Midbrain (tissue), 1 donor: ENCODE data around the gene MRC2.

Experiments used
- DNase-seq: peaks from one replicate; lab custom pipeline; 2025; lab: John Stamatoyannopoulos, UW

MRC2 gene

GRCh38 chr17:62661337-62661736 lies 33.9 kb downstream of the MRC2 start:
- DNase-seq, result no peak

- DNase-seq, result no peak
Measured at GRCh38 chr17:62662855-62663254, 35.4 kb downstream of the MRC2 start.

- DNase-seq, result no peak
Measured at GRCh38 chr17:62663304-62663703, 35.8 kb downstream of the MRC2 start.

DNA sequence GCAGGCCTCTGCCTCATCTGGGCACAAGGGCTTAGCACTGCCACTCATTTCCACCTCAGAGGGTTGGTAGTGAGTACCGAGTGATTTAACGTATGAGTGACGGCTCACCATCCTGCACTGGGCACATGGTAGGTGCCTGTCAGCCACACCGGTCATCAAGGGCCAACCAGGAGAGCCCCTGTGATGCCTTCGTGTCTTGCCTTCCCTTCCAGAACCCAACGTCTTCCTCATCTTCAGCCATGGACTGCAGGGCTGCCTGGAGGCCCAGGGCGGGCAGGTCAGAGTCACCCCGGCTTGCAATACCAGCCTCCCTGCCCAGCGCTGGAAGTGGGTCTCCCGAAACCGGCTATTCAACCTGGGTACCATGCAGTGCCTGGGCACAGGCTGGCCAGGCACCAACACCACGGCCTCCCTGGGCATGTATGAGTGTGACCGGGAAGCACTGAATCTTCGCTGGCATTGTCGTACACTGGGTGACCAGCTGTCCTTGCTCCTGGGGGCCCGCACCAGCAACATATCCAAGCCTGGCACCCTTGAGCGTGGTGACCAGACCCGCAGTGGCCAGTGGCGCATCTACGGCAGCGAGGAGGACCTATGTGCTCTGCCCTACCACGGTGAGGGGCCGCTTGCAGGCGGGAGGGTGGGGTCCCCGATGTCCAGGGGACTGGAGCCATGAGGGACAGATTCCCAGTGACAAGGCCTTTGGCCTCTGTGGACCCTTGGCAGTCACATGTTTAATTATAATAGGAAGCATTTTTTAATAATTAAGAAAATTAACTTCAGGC lies 37.1 kb downstream of the MRC2 start:
- no peak for DNase-seq

GRCh38 chr17:62665599-62665998 lies 38.1 kb downstream of the MRC2 start:
- DNase-seq, result no peak

GRCh38 chr17:62666061-62666800 lies 38.8 kb downstream of the MRC2 start:
- no peak for DNase-seq

GRCh38 chr17:62666801-62667591 lies 39.5 kb downstream of the MRC2 start:
- DNase-seq, result no peak

- no peak for DNase-seq
Measured at GRCh38 chr17:62668091-62668804, 40.8 kb downstream of the MRC2 start.

- no peak for DNase-seq
Measured at GRCh38 chr17:62670202-62670821, 42.8 kb downstream of the MRC2 start.

DNA sequence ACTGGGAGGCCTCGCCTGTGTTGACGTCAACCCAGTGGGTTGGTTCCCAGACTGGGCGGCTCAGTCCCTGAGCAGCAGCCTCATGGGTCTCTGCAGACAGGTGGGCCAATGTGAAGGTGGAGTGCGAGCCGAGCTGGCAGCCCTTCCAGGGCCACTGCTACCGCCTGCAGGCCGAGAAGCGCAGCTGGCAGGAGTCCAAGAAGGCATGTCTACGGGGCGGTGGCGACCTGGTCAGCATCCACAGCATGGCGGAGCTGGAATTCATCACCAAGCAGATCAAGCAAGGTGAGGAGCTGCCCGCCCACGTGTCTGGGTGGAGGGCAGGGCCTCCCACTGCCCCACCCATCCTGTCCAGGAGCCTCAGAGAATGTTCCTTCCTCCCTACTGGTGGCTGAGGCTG lies 44.1 kb downstream of the MRC2 start:
- DNase-seq, result no peak

GRCh38 chr17:62672957-62673356 lies 45.5 kb downstream of the MRC2 start:
- DNase-seq, result no peak

GRCh38 chr17:62673614-62674362 lies 46.3 kb downstream of the MRC2 start:
- DNase-seq, result no peak

- no peak for DNase-seq
Measured at GRCh38 chr17:62674363-62674739, 46.9 kb downstream of the MRC2 start.

GRCh38 chr17:62674841-62675240 lies 47.4 kb downstream of the MRC2 start:
- no peak for DNase-seq

DNA sequence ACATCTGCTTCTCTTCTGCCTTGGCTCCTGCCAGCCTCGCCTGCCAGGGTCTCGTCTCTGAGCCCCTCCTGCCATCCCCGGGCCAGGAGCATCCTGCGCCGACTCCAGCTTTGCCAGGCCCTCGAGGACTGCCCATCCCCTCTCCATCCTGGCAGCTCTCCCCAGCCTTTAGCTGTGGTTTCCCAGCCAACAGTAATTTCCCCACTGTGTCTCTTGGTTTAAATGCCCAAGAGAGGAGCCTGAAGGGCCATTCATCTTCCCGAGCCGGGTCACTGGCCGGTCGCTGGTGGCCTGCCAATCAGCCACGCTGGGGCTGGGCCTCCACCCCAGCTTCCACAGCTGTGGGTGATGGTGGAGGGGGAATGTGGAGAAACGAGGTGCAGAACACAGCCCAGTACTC lies 47.8 kb downstream of the MRC2 start:
- peak; percentile 63 for DNase-seq

GRCh38 chr17:62675701-62676100 lies 48.2 kb downstream of the MRC2 start:
- no peak for DNase-seq

DNA sequence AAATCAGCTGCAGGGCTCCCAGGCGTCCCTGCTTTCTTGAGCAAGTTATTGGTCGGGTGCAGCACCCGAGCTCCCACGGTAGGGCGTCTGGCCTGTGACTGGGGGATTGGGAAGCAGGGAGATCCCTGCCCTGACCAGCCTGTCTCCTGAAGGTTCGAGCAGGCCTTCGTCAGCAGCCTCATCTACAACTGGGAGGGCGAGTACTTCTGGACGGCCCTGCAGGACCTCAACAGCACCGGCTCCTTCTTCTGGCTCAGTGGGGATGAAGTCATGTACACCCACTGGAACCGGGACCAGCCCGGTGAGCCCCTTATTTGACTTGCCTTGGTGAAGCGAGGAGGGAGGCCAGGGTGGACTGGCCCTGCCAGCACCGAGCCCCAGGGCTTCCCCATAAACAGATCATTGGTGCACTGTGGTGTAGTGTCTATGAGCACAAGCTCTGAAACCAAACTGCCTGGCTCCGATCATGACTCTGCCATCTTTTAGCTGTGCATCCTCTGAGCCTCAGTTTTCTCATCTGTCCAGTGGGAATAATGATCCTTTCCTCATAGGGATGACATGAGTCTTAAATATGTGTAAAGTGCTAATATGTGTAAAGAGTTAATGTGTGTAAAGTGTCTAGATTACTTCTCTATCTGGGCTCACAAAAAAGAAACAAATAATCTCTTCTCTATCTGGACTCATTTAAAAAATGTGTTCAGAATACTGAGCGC lies 48.9 kb downstream of the MRC2 start:
- DNase-seq, result no peak

DNA sequence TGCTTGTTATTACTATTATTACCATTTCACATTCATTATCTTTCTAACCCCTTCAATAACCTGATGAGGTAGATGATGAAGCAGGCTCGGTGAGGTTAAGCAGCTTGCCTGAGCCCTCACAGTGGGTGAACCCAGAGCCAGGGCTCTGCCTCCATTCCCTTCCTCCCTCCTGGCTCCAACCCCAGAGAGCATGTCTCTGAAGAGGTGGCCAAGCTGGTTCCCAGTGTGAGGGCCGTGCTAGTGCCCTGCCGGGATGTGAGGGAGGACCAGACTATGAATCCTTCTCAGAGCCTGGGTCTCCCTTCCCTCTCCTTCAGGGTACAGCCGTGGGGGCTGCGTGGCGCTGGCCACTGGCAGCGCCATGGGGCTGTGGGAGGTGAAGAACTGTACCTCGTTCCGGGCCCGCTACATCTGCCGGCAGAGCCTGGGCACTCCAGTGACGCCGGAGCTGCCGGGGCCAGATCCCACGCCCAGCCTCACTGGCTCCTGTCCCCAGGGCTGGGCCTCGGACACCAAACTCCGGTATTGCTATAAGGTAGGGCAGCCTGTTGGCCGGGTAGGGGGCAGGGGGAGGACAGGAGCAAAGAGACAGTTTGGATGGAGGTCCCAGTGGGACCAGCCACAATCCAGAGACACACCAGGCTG lies 49.6 kb downstream of the MRC2 start:
- DNase-seq, result peak; percentile 25

GRCh38 chr17:62678214-62678919 lies 50.9 kb downstream of the MRC2 start:
- no peak for DNase-seq
